Vagina (tissue), 2 donors: ENCODE measurements around the gene MEX3B.

Source experiments
- CTCF ChIP-seq, 3 experiments: fragments of 450-650 bp in 2 of 3; fragments of 200-600 bp in 1 of 3; sonication (generic) in 1 of 3; IDR thresholded peaks; one replicate each; pipeline ENCODE4 v1.5.1; 2017 to 2019; ENCODE audit warnings: antibody characterized with exemption in 3 of 3, mild to moderate bottlenecking in 2 of 3, moderate library complexity in 2 of 3
- POLR2A ChIP-seq, 2 donors: fragments of 450-650 bp; IDR thresholded peaks; one replicate each; pipeline ENCODE4 v1.6.1; 2017; ENCODE audit warnings: antibody characterized with exemption in 2 of 2, mild to moderate bottlenecking in 2 of 2, moderate library complexity in 2 of 2
- POLR2AphosphoS5 ChIP-seq, 2 donors: sonication (generic); formaldehyde crosslinking; IDR thresholded peaks; one replicate each; pipeline ENCODE4 v1.9.0; 2017; ENCODE audit warnings: antibody characterized with exemption in 2 of 2, mild to moderate bottlenecking in 2 of 2, low read depth in 1 of 2; ENCODE audit not compliant: insufficient read depth in 1 of 2

- no peak for TF ChIP-seq CTCF (IDR thresholded peaks at IDR 0.05)
- TF ChIP-seq POLR2A (IDR thresholded peaks at IDR 0.05): no peak
- TF ChIP-seq POLR2AphosphoS5 (IDR thresholded peaks at IDR 0.05; ENCODE audit: insufficient read depth in 1 of 2, low read depth in 1 of 2): no peak
Observed at GRCh38 chr15:82003916-82004315, 41.9 kb downstream of the MEX3B start.
